Measurements from ENCODE around the gene RPLP2. TPM values are rescaled to one million over a fixed set of nuclear protein-coding genes. Genes with fewer than 3 reads are reported as not detected.

RPLP2 gene
- total RNA-seq, 1 experiment from 2014 or later, result 2,582 TPM

DNA sequence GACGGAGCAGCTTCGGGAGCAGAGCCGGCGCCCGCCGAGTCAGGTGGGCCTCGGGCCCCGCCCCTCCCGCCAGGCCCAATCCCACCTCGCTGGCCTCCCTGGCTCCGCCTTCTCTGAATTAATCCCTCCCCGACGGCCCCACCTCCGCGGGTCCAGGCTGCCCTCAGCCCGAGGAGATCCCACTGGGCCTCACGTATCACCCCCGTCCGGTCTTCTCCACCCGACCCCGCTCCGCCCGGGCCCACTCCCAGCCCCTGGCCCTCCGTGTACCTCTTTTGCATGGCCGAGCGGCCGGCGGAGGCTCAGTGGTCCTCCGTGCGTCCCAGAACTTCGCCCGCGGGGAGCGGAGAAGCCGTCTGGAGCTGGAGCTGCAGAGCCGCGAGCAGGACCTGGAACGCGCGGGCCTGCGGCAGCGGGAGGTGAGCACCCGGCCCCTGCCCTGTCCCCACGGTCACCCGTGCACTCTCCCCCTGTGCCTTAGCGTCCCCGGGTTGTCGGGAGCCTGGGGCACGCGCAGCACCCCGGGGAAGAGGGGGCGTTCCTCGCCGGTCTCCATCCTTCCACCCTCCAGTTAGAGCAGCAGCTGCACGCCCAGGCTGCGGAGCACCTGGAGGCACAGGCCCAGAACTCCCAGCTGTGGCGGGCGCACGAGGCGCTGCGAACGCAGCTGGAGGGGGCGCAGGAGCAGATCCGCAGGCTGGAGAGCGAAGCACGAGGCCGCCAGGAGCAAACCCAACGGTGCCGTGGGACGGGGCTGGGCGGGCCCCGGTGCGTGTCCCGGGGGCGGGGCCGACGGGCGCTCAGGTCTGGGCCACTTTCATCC, 20.7 kb downstream of the RPLP2 start (continued):
- TF ChIP-seq FOXJ3 (CRISPR knock-in tag; IDR thresholded peaks at IDR 0.05; ENCODE audit: borderline replicate concordance) (no peak), ZNF671 (CRISPR knock-in tag; IDR thresholded peaks at IDR 0.05) (no peak), TEAD1 (CRISPR knock-in tag; IDR thresholded peaks at IDR 0.05) (0 out of 2 replicates have a peak, but pooled peaks have one; percentile 17), ZNF396 (CRISPR knock-in tag; IDR thresholded peaks at IDR 0.05; ENCODE audit: borderline replicate concordance) (no peak), SMAD4 (CRISPR knock-in tag; IDR thresholded peaks at IDR 0.05) (no peak), NFE2L1 (CRISPR knock-in tag; IDR thresholded peaks at IDR 0.05) (no peak), ZNF121 (CRISPR knock-in tag; IDR thresholded peaks at IDR 0.05) (0 out of 2 replicates have a peak, but pooled peaks have one; percentile 20), ZBTB21 (CRISPR knock-in tag; IDR thresholded peaks at IDR 0.05; ENCODE audit: borderline replicate concordance) (no peak)
- TF ChIP-seq, protein P1, sequence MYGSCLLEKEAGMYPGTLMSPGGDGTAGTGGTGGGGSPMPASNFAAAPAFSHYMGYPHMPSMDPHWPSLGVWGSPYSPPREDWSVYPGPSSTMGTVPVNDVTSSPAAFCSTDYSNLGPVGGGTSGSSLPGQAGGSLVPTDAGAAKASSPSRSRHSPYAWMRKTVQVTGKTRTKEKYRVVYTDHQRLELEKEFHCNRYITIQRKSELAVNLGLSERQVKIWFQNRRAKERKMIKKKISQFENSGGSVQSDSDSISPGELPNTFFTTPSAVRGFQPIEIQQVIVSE (CRISPR knock-in tag; IDR thresholded peaks at IDR 0.05; ENCODE audit: borderline replicate concordance), result no peak
- TF ChIP-seq, protein P2, sequence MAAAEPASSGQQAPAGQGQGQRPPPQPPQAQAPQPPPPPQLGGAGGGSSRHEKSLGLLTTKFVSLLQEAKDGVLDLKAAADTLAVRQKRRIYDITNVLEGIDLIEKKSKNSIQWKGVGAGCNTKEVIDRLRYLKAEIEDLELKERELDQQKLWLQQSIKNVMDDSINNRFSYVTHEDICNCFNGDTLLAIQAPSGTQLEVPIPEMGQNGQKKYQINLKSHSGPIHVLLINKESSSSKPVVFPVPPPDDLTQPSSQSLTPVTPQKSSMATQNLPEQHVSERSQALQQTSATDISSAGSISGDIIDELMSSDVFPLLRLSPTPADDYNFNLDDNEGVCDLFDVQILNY (CRISPR knock-in tag; IDR thresholded peaks at IDR 0.05), result no peak
- TF ChIP-seq, protein P3, sequence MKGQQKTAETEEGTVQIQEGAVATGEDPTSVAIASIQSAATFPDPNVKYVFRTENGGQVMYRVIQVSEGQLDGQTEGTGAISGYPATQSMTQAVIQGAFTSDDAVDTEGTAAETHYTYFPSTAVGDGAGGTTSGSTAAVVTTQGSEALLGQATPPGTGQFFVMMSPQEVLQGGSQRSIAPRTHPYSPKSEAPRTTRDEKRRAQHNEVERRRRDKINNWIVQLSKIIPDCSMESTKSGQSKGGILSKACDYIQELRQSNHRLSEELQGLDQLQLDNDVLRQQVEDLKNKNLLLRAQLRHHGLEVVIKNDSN (CRISPR knock-in tag; IDR thresholded peaks at IDR 0.05), result peak; percentile 77; the same call in 1 of the 2 replicates
- TF ChIP-seq, protein P4, sequence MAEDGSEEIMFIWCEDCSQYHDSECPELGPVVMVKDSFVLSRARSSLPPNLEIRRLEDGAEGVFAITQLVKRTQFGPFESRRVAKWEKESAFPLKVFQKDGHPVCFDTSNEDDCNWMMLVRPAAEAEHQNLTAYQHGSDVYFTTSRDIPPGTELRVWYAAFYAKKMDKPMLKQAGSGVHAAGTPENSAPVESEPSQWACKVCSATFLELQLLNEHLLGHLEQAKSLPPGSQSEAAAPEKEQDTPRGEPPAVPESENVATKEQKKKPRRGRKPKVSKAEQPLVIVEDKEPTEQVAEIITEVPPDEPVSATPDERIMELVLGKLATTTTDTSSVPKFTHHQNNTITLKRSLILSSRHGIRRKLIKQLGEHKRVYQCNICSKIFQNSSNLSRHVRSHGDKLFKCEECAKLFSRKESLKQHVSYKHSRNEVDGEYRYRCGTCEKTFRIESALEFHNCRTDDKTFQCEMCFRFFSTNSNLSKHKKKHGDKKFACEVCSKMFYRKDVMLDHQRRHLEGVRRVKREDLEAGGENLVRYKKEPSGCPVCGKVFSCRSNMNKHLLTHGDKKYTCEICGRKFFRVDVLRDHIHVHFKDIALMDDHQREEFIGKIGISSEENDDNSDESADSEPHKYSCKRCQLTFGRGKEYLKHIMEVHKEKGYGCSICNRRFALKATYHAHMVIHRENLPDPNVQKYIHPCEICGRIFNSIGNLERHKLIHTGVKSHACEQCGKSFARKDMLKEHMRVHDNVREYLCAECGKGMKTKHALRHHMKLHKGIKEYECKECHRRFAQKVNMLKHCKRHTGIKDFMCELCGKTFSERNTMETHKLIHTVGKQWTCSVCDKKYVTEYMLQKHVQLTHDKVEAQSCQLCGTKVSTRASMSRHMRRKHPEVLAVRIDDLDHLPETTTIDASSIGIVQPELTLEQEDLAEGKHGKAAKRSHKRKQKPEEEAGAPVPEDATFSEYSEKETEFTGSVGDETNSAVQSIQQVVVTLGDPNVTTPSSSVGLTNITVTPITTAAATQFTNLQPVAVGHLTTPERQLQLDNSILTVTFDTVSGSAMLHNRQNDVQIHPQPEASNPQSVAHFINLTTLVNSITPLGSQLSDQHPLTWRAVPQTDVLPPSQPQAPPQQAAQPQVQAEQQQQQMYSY (CRISPR knock-in tag; IDR thresholded peaks at IDR 0.05), result peak; percentile 43; the same call in 1 of the 2 replicates
- TF ChIP-seq, protein P5, sequence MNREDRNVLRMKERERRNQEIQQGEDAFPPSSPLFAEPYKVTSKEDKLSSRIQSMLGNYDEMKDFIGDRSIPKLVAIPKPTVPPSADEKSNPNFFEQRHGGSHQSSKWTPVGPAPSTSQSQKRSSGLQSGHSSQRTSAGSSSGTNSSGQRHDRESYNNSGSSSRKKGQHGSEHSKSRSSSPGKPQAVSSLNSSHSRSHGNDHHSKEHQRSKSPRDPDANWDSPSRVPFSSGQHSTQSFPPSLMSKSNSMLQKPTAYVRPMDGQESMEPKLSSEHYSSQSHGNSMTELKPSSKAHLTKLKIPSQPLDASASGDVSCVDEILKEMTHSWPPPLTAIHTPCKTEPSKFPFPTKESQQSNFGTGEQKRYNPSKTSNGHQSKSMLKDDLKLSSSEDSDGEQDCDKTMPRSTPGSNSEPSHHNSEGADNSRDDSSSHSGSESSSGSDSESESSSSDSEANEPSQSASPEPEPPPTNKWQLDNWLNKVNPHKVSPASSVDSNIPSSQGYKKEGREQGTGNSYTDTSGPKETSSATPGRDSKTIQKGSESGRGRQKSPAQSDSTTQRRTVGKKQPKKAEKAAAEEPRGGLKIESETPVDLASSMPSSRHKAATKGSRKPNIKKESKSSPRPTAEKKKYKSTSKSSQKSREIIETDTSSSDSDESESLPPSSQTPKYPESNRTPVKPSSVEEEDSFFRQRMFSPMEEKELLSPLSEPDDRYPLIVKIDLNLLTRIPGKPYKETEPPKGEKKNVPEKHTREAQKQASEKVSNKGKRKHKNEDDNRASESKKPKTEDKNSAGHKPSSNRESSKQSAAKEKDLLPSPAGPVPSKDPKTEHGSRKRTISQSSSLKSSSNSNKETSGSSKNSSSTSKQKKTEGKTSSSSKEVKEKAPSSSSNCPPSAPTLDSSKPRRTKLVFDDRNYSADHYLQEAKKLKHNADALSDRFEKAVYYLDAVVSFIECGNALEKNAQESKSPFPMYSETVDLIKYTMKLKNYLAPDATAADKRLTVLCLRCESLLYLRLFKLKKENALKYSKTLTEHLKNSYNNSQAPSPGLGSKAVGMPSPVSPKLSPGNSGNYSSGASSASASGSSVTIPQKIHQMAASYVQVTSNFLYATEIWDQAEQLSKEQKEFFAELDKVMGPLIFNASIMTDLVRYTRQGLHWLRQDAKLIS (CRISPR knock-in tag; IDR thresholded peaks at IDR 0.05; ENCODE audit: borderline replicate concordance), result no peak; the same call in 1 of the 2 replicates
- TF ChIP-seq, protein P6, sequence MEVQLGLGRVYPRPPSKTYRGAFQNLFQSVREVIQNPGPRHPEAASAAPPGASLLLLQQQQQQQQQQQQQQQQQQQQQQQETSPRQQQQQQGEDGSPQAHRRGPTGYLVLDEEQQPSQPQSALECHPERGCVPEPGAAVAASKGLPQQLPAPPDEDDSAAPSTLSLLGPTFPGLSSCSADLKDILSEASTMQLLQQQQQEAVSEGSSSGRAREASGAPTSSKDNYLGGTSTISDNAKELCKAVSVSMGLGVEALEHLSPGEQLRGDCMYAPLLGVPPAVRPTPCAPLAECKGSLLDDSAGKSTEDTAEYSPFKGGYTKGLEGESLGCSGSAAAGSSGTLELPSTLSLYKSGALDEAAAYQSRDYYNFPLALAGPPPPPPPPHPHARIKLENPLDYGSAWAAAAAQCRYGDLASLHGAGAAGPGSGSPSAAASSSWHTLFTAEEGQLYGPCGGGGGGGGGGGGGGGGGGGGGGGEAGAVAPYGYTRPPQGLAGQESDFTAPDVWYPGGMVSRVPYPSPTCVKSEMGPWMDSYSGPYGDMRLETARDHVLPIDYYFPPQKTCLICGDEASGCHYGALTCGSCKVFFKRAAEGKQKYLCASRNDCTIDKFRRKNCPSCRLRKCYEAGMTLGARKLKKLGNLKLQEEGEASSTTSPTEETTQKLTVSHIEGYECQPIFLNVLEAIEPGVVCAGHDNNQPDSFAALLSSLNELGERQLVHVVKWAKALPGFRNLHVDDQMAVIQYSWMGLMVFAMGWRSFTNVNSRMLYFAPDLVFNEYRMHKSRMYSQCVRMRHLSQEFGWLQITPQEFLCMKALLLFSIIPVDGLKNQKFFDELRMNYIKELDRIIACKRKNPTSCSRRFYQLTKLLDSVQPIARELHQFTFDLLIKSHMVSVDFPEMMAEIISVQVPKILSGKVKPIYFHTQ (CRISPR knock-in tag; IDR thresholded peaks at IDR 0.05), result no peak
- TF ChIP-seq, protein P7, sequence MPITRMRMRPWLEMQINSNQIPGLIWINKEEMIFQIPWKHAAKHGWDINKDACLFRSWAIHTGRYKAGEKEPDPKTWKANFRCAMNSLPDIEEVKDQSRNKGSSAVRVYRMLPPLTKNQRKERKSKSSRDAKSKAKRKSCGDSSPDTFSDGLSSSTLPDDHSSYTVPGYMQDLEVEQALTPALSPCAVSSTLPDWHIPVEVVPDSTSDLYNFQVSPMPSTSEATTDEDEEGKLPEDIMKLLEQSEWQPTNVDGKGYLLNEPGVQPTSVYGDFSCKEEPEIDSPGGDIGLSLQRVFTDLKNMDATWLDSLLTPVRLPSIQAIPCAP (CRISPR knock-in tag; IDR thresholded peaks at IDR 0.05), result peak; percentile 54; the same call in 1 of the 2 replicates
- TF ChIP-seq, protein P8, sequence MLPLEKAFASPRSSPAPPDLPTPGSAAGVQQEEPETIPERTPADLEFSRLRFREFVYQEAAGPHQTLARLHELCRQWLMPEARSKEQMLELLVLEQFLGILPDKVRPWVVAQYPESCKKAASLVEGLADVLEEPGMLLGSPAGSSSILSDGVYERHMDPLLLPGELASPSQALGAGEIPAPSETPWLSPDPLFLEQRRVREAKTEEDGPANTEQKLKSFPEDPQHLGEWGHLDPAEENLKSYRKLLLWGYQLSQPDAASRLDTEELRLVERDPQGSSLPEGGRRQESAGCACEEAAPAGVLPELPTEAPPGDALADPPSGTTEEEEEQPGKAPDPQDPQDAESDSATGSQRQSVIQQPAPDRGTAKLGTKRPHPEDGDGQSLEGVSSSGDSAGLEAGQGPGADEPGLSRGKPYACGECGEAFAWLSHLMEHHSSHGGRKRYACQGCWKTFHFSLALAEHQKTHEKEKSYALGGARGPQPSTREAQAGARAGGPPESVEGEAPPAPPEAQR (CRISPR knock-in tag; IDR thresholded peaks at IDR 0.05), result no peak
- TF ChIP-seq, protein P9, sequence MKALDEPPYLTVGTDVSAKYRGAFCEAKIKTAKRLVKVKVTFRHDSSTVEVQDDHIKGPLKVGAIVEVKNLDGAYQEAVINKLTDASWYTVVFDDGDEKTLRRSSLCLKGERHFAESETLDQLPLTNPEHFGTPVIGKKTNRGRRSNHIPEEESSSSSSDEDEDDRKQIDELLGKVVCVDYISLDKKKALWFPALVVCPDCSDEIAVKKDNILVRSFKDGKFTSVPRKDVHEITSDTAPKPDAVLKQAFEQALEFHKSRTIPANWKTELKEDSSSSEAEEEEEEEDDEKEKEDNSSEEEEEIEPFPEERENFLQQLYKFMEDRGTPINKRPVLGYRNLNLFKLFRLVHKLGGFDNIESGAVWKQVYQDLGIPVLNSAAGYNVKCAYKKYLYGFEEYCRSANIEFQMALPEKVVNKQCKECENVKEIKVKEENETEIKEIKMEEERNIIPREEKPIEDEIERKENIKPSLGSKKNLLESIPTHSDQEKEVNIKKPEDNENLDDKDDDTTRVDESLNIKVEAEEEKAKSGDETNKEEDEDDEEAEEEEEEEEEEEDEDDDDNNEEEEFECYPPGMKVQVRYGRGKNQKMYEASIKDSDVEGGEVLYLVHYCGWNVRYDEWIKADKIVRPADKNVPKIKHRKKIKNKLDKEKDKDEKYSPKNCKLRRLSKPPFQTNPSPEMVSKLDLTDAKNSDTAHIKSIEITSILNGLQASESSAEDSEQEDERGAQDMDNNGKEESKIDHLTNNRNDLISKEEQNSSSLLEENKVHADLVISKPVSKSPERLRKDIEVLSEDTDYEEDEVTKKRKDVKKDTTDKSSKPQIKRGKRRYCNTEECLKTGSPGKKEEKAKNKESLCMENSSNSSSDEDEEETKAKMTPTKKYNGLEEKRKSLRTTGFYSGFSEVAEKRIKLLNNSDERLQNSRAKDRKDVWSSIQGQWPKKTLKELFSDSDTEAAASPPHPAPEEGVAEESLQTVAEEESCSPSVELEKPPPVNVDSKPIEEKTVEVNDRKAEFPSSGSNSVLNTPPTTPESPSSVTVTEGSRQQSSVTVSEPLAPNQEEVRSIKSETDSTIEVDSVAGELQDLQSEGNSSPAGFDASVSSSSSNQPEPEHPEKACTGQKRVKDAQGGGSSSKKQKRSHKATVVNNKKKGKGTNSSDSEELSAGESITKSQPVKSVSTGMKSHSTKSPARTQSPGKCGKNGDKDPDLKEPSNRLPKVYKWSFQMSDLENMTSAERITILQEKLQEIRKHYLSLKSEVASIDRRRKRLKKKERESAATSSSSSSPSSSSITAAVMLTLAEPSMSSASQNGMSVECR (CRISPR knock-in tag; IDR thresholded peaks at IDR 0.05; ENCODE audit: borderline replicate concordance), result 0 out of 2 replicates have a peak, but pooled peaks have one; percentile 17
